ENCODE measurements around the gene HMGN3.

The HMGN3 gene

DNA sequence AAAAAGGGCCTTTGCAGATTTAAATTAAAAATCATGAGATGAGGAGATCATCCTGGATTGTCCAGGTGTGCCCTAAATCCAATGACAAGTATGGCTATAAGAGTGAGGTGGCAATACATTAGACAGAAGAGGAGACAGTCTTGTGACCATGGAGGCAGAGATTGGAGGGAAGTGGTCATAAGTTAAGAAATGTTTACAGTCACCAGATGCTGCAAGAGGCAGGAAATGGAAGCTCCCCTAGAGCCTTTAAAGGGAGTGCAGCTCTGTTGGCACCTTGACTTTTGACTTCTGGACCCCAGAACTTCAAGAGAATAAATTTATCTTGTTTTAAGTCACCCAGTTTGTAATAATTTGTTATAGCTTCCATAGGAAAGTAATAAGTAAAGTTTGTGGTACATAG, 61.1 kb downstream of the HMGN3 start:
- no peak for DNase-seq

- DNase-seq: peak; percentile 83
These were observed 63.5 kb downstream of the HMGN3 start for GRCh38 chr6:79170959-79171358.

GRCh38 chr6:79170431-79170830, 64.1 kb downstream of the HMGN3 start:
- no peak for DNase-seq

DNA sequence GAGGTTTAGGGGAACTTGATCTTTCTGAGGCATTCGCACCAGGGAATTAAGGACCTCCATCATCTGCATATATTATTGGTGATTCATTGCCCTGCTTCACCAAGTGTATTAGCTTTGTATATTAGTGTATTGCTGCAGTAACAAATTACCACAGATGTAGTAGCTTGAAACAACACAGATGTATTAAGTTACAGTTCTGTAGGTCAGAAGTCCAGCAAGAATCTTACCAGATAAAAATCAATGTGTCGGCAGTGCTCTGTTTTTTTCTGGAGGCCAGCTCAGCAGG, 65.8 kb downstream of the HMGN3 start:
- DNase-seq: no peak

DNA sequence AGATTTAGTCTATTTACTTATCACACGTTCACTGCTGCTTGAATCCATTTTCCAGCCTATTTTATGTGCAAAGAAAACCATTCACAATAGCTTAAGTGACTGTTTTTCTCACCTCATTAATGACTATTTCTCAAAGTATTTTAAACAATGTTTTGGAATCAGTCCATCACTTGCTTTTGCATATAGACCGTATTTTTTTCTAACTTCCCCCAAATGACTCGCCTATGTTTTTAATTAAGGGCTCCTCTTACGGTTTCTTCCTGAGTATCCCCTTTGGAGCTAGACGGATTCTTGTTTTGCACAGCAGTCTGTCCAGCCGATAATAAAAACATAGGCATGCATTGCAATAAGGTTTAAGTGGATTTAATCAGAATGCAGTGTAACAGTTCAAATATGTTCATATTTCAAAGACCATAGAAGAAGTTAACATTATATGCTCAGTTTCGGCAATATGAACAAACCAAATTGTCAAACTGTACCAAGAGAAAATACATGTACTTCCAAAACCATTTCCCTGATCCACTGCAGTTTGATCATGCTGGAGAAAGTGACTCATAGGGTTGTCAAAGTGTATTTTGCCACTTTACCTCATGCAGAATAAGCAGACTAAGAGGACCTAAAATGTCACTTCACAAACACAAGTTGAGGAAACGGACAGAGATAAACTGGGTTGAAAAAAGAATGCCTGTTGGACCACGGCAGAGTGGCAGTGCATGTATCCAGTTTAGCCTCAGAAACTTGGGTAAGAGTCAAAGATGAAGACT, 66.4 kb downstream of the HMGN3 start:
- DNase-seq: no peak

DNA sequence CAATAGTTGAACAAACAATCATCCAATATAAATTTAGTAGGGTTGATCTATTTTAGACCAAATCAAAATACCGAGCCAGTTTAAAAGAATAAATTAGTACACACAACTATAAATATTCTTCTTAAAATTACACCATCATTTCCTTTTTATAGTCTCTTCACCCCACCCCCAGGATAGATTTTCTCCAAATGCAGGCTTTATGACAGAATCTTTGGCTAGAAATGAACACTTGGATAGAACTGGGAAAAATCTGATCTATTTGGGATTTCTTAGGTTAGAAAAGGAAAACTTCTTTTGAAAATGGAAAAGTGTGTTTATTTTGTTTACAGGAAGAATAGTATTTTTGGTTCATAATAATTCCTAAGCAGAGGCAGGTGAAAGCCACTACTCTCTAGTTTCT, 74.6 kb downstream of the HMGN3 start:
- no peak for DNase-seq

- no peak for DNase-seq
These were observed 75.5 kb downstream of the HMGN3 start for GRCh38 chr6:79158856-79159516.

GRCh38 chr6:79157961-79158644, 76.4 kb downstream of the HMGN3 start:
- no peak for DNase-seq

DNA sequence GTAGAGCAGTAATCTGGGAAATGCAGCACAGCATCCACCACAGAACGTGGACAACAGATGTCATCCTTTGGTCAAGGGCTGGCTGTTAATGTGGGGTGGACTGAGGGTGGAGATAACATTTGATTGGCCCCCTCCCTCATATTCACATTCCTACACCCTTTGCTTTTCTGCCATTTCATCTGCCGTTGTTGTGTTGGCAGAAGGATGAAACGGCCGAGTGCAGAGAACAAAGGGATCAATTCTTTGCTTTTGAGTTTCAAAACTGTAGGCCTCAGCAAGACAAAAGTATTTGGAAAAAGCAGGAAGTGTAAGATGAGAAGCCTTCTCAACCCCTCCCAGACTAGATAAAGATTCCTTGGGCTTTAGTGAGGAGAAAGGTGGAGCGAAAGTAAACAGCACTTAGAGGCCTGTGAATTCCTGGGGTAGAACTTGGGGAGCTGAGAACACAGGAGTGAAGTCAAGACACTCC, 82.2 kb downstream of the HMGN3 start:
- no peak for DNase-seq

Measured in NCI-H748 treated with DMSO at 0.1 percent for 48 hours (cell line).